BJ (cell line): Measurements from ENCODE around the gene CARD9. TPM values are rescaled to one million over a fixed set of nuclear protein-coding genes. Genes with fewer than 3 reads are reported as not detected.

Experiments
- CTCF ChIA-PET: fragments of 350-600 bp; formaldehyde crosslinking; extraction: SDS; loops from one replicate; lab custom pipeline; 2021; ENCODE audit warnings: antibody characterized with exemption, inconsistent platforms; lab: Yijun Ruan, JAX
- POLR2A ChIA-PET: fragments of 300-600 bp; sonication (Branson Sonifier 250); formaldehyde crosslinking; extraction: SDS; loops from one replicate; lab custom pipeline; 2021; ENCODE audit warnings: antibody characterized with exemption; lab: Charles Lee
- DNase-seq: peaks from one replicate; pipeline ENCODE4 v3.0.0-alpha.2; 2011; ENCODE audit warnings: low read depth
- H3K27me3 ChIP-seq: 2 replicates; pipeline ENCODE4 v1.6.0; 2011; ENCODE audit warnings: low read length; ENCODE audit not compliant: control insufficient read depth, insufficient read depth
- H3K36me3 ChIP-seq: 2 replicates; pipeline ENCODE4 v1.5.1; 2011; ENCODE audit warnings: low read length; ENCODE audit not compliant: control insufficient read depth, insufficient read depth
- H3K4me3 ChIP-seq: 2 replicates; pipeline ENCODE4 v1.5.1; 2011; ENCODE audit warnings: low read depth, mild to moderate bottlenecking, control low read depth, low read length
- polyA plus RNA-seq: library from polyadenylated mRNA; depleted of rRNA; stranded (reverse); fragments of >200 nt; gene quantifications from 2 replicates; pipeline ENCODE4 v1.2.3, GENCODE V29; 2011
- TF ChIP-seq, protein P1 (sequence below): IDR thresholded peaks from 2 replicates; pipeline ENCODE4 v1.5.1; 2011; ENCODE audit warnings: low read depth, mild to moderate bottlenecking, control low read depth, inconsistent platforms, low read length, moderate library complexity; ENCODE audit not compliant: insufficient read depth

CARD9 gene
- polyA plus RNA-seq, 1 experiment: 21.3 TPM

DNA sequence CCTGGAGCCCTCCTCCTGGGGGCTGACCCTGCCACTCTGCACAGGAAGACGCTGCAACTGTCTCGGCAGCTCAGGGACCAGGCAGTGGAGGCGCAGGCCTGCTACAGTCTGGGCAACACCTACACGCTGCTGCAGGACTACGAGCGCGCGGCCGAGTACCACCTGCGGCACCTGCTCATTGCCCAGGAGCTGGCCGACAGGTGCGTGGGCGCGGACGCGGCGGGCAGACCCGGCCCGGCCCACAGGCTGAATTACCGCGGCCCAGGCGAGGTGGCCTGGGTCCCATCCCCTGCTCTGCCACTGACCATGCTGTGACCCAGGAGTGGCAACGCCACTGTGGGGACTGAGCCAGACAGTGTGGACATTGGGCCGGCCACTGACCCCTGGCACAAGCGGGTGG lies 35.0 kb downstream of the CARD9 start:
- no peak for DNase-seq
- H3K4me3 ChIP-seq: no peak overlapping the region
- ChIA-PET CTCF (interaction anchor here (1.5 to 2.0 kb wide), 2 partner anchors 9 to 10 kb away, joined by 7 to 9 read pairs; partner anchors contain the start of gene GPSM1), POLR2A (no interaction called here)
- H3K27me3 ChIP-seq: no peaks in the 10 kb centered on the region
- TF ChIP-seq, protein P1, sequence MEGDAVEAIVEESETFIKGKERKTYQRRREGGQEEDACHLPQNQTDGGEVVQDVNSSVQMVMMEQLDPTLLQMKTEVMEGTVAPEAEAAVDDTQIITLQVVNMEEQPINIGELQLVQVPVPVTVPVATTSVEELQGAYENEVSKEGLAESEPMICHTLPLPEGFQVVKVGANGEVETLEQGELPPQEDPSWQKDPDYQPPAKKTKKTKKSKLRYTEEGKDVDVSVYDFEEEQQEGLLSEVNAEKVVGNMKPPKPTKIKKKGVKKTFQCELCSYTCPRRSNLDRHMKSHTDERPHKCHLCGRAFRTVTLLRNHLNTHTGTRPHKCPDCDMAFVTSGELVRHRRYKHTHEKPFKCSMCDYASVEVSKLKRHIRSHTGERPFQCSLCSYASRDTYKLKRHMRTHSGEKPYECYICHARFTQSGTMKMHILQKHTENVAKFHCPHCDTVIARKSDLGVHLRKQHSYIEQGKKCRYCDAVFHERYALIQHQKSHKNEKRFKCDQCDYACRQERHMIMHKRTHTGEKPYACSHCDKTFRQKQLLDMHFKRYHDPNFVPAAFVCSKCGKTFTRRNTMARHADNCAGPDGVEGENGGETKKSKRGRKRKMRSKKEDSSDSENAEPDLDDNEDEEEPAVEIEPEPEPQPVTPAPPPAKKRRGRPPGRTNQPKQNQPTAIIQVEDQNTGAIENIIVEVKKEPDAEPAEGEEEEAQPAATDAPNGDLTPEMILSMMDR: no peak
- peaks cover 64% of the 10 kb centered on the region for H3K36me3 ChIP-seq

DNA sequence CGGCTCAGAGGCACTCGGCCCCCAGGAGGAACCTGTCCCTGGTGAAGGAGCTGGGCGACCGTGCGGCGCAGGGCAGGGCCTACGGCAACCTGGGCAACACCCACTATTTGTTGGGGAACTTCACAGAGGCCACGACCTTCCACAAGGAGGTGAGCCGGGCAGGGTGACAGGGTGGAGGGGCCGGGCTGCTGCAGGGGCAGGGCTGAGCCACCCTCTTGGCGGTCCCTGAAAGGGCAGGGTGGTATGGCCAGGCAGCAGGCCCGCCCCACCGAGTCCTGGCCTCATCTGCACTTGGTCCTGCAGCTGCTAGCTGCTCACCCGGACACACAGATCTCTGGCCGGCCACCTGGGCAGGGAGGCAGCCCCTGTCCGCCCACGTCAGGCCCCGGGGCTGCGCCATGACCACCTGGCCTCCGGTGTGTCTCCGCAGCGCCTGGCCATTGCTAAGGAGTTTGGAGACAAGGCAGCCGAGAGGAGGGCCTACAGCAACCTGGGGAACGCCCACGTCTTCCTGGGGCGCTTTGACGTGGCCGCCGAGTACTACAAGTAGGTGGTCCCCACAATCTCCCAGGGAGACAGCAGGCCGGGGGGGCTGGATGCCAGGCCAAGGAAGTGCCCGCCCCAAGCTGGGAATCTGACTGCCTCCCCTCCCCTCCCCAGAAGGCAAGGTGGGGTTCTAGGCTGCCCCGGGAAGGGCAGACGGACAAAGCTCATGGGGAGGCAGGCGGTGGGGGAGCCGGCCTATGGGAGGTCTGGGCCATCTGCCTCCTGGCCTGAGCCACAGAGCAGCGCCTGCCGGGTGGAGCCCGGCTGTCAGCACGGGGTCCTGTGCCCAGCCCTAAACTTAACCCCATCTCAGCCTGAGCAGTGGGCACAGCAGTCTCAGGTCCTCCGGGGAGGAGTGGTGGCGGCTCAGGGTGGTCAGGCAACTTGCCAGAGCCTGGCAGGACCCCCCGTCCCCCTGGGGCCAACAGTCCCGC lies 35.8 kb downstream of the CARD9 start:
- Histone ChIP-seq H3K36me3 (peaks cover 61% of the 10 kb centered on the region), H3K27me3 (no peaks in the 10 kb centered on the region), H3K4me3 (no peak overlapping the region)
- POLR2A ChIA-PET: no interaction called here
- no peak for DNase-seq
- TF ChIP-seq, protein P1: no peak
- CTCF ChIA-PET: interaction anchor here (0.9 to 2.0 kb wide), 5 partner anchors 9 to 72 kb away, joined by 3 to 7 read pairs (median 5); partner anchors contain the start of gene GPSM1

DNA sequence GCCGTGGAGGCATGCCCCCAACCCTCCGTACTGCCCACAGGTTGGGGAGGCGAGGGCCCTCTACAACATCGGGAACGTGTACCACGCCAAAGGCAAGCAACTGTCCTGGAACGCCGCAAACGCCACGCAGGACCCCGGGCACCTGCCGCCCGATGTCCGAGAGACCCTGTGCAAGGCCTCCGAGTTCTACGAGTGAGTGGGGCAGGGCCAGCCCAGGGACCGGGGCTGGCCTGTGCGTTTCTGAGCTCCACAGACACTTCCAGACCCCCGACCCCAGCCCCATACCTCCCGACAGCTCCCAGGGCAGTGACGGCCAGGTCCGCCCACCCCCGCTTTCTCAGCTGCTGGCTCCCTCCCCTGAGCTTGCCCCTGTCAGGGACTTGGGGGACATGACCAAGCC lies 36.6 kb downstream of the CARD9 start:
- ChIA-PET POLR2A (no interaction called here), CTCF (interaction anchor here (0.9 to 2.0 kb wide), 6 partner anchors 9 to 73 kb away, joined by 3 to 7 read pairs (median 4); partner anchors contain the start of gene GPSM1)
- H3K36me3 ChIP-seq: peaks cover 64% of the 10 kb centered on the region
- TF ChIP-seq, protein P1: no peak
- DNase-seq: no peak
- H3K27me3 ChIP-seq: no peaks in the 10 kb centered on the region
- no peak overlapping the region for H3K4me3 ChIP-seq

DNA sequence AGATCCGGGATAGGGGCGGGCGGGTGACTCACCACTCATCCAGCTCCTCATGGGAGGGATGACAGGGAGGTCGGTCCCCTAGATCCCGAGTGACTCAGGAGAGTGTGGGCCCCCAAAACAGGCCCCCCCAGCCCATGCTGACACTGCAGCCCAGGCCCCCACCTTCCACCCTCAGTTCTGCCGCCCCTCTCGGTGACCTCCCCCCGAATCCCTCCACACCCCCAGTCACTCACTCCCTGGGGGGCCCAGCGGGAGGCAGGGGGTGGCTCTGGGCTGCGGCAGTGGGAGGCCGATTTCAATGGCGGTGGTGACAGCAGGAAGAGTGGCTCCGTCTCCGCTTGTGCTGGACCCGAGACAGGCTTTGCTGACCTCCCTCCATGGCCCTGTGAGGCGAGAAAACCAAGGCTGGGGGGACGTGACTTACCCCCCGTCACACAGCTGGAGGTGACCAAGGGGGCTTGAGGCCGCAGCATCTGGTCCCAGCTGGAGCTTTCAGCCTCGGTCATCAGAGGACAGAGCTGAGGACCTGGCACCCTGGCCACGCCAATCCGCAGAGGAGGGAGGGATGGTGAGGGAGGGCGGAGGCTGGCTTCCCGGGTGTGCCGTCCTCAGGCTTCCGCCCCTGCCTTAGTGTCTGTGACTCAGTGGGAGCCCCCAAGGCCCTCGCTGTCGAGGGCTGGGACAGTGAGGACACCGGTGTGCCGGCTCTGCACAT lies 37.2 kb downstream of the CARD9 start:
- TF ChIP-seq, protein P1: no peak
- POLR2A ChIA-PET: no interaction called here
- Histone ChIP-seq H3K4me3 (no peak overlapping the region), H3K27me3 (no peaks in the 10 kb centered on the region), H3K36me3 (peaks cover 63% of the 10 kb centered on the region)
- no peak for DNase-seq
- CTCF ChIA-PET: interaction anchor here (1.1 to 2.0 kb wide), 4 partner anchors 8 to 36 kb away, joined by 3 to 11 read pairs (median 7); partner anchors contain the start of gene GPSM1
